H9 (cell line): ENCODE data around the gene ACAP3. TPM values are rescaled to one million over a fixed set of nuclear protein-coding genes. Genes with fewer than 3 reads are reported as not detected.

ENCODE experiments used
- DNase-seq: peaks from one replicate; pipeline ENCODE4 v3.0.0-alpha.2; 2017
- H2AFZ ChIP-seq: one replicate; pipeline ENCODE4 v1.6.1; 2013; ENCODE audit warnings: mild to moderate bottlenecking, low read length, control low read depth, moderate library complexity
- H2AK5ac ChIP-seq: 2 replicates; pipeline ENCODE4 v1.6.1; 2013; ENCODE audit warnings: low read length, control low read depth, mixed read lengths; ENCODE audit not compliant: insufficient read length
- H2BK120ac ChIP-seq: one replicate; pipeline ENCODE4 v1.6.1; 2013; ENCODE audit warnings: low read depth, mild to moderate bottlenecking, low read length, control low read depth, inconsistent platforms; ENCODE audit not compliant: poor library complexity, severe bottlenecking
- H2BK12ac ChIP-seq: 2 replicates; pipeline ENCODE4 v1.6.1; 2013; ENCODE audit warnings: low read length, control low read depth, mixed read lengths, low read depth; ENCODE audit not compliant: insufficient read length
- H2BK15ac ChIP-seq: 2 replicates; pipeline ENCODE4 v1.6.1; 2013; ENCODE audit warnings: low read depth, low read length, control low read depth
- H2BK20ac ChIP-seq: one replicate; pipeline ENCODE4 v1.6.1; 2013; ENCODE audit warnings: low read depth, mild to moderate bottlenecking, low read length, control low read depth, inconsistent platforms; ENCODE audit not compliant: poor library complexity, severe bottlenecking
- H2BK5ac ChIP-seq: 2 replicates; pipeline ENCODE4 v1.6.1; 2013; ENCODE audit warnings: low read length, control low read depth, mixed read lengths; ENCODE audit not compliant: insufficient read length
- H3K14ac ChIP-seq: 2 replicates; pipeline ENCODE4 v1.6.1; 2013; ENCODE audit warnings: low read length, control low read depth; ENCODE audit not compliant: insufficient read depth
- H3K18ac ChIP-seq: 2 replicates; pipeline ENCODE4 v1.6.1; 2013; ENCODE audit warnings: low read depth, mild to moderate bottlenecking, mixed read lengths, low read length, control low read depth; ENCODE audit not compliant: insufficient read length
- H3K23ac ChIP-seq: 2 replicates; pipeline ENCODE4 v1.6.1; 2013; ENCODE audit warnings: low read length, control low read depth, mixed read lengths, low read depth; ENCODE audit not compliant: insufficient read length
- H3K23me2 ChIP-seq: 2 replicates; pipeline ENCODE4 v1.6.1; 2013; ENCODE audit warnings: low read depth, mild to moderate bottlenecking, mixed read lengths, low read length, control low read depth; ENCODE audit not compliant: insufficient read length, poor library complexity, severe bottlenecking
- H3K27ac ChIP-seq: 2 replicates; pipeline ENCODE4 v1.5.1; 2013; ENCODE audit warnings: low read length, control low read depth, mixed read lengths, low read depth; ENCODE audit not compliant: insufficient read length
- H3K27me3 ChIP-seq: 2 replicates; pipeline ENCODE4 v1.6.1; 2013; ENCODE audit warnings: low read length, control low read depth, inconsistent platforms; ENCODE audit not compliant: insufficient read depth
- H3K4ac ChIP-seq: 2 replicates; pipeline ENCODE4 v1.6.1; 2013; ENCODE audit warnings: low read depth, mild to moderate bottlenecking, control low read depth, inconsistent platforms, low read length, moderate library complexity
- H3K4me1 ChIP-seq: 2 replicates; pipeline ENCODE4 v1.6.1; 2013; ENCODE audit warnings: low read length, control low read depth, inconsistent platforms; ENCODE audit not compliant: insufficient read depth
- H3K4me2 ChIP-seq: 2 replicates; pipeline ENCODE4 v1.6.1; 2013; ENCODE audit warnings: low read length, control low read depth, mixed read lengths; ENCODE audit not compliant: insufficient read length, insufficient read depth
- H3K56ac ChIP-seq: 2 replicates; pipeline ENCODE4 v1.6.1; 2013; ENCODE audit warnings: low read depth, mild to moderate bottlenecking, mixed read lengths, low read length, control low read depth; ENCODE audit not compliant: insufficient read length
- H3K79me1 ChIP-seq: 2 replicates; pipeline ENCODE4 v1.6.1; 2013; ENCODE audit warnings: low read depth, mild to moderate bottlenecking, moderate library complexity, low read length, control low read depth, inconsistent platforms; ENCODE audit not compliant: insufficient read depth, poor library complexity, severe bottlenecking
- H3K79me2 ChIP-seq: 2 replicates; pipeline ENCODE4 v1.6.1; 2013; ENCODE audit warnings: low read length, control low read depth, inconsistent platforms; ENCODE audit not compliant: insufficient read depth
- H3K9ac ChIP-seq: 2 replicates; pipeline ENCODE4 v1.6.1; 2013; ENCODE audit warnings: low read length, control low read depth, mixed read lengths; ENCODE audit not compliant: insufficient read length; ENCODE audit errors: extremely low read depth
- H3K9me3 ChIP-seq: one replicate; pipeline ENCODE4 v1.6.1; 2013; ENCODE audit warnings: low read depth, low read length, inconsistent platforms; ENCODE audit not compliant: control insufficient read depth
- H3T11ph ChIP-seq: one replicate; pipeline ENCODE4 v1.6.1; 2013; ENCODE audit warnings: mild to moderate bottlenecking, low read length, control low read depth, inconsistent platforms
- H4K20me1 ChIP-seq: one replicate; pipeline ENCODE4 v1.6.1; 2013; ENCODE audit not compliant: control insufficient read depth, insufficient read length, insufficient read depth
- H4K5ac ChIP-seq: 2 replicates; pipeline ENCODE4 v1.6.1; 2013; ENCODE audit warnings: low read depth, mild to moderate bottlenecking, mixed read lengths, low read length, control low read depth; ENCODE audit not compliant: insufficient read length
- H4K8ac ChIP-seq: replicated peaks from 2 replicates; pipeline ENCODE4 v1.6.1; 2013; ENCODE audit warnings: low read length, control low read depth, mixed read lengths, low read depth; ENCODE audit not compliant: insufficient read length
- H4K91ac ChIP-seq: 2 replicates; pipeline ENCODE4 v1.6.1; 2013; ENCODE audit warnings: low read depth, mild to moderate bottlenecking, moderate library complexity, mixed read lengths, low read length, control low read depth; ENCODE audit not compliant: insufficient read length
- H3K27ac Mint-ChIP-seq, 3 experiments: 2 replicates in 2 of 3; 3 replicates in 1 of 3; pipeline ENCODE4 v1.8.0; 2020 to 2021; ENCODE audit warnings: mixed read lengths in 3 of 3, mild to moderate bottlenecking in 1 of 3, moderate library complexity in 1 of 3
- H3K27me3 Mint-ChIP-seq: 2 replicates; pipeline ENCODE4 v1.8.0; 2021; ENCODE audit warnings: low read depth, mild to moderate bottlenecking, moderate library complexity, mixed read lengths
- H3K36me3 Mint-ChIP-seq, 3 experiments: 2 replicates in 2 of 3; 3 replicates in 1 of 3; pipeline ENCODE4 v1.8.0; 2020 to 2021; ENCODE audit warnings: low read depth in 3 of 3, mixed read lengths in 3 of 3; ENCODE audit not compliant: insufficient read depth in 1 of 3
- H3K4me1 Mint-ChIP-seq, 2 experiments: 2 replicates each; pipeline ENCODE4 v1.8.0; 2020; ENCODE audit warnings: mixed read lengths in 2 of 2
- H3K4me3 Mint-ChIP-seq, 2 experiments: 2 replicates in 1 of 2; 3 replicates in 1 of 2; pipeline ENCODE4 v1.8.0; 2020 to 2021; ENCODE audit warnings: mild to moderate bottlenecking in 2 of 2, mixed read lengths in 2 of 2, moderate library complexity in 1 of 2
- H3K9me3 Mint-ChIP-seq, 2 experiments: 2 replicates in 1 of 2; 3 replicates in 1 of 2; pipeline ENCODE4 v1.8.0; 2020; ENCODE audit warnings: mild to moderate bottlenecking in 2 of 2, mixed read lengths in 2 of 2, moderate library complexity in 1 of 2
- WGBS: extraction: QIAGEN DNeasy Blood & Tissue Kit; methylation state at CpG from one replicate; pipeline ENCODE4 v1.1.7; 2013; ENCODE audit warnings: missing lambda C conversion rate, low lambda C conversion rate, mixed read lengths; ENCODE audit not compliant: insufficient read length; ENCODE audit errors: extremely low coverage; 5-methylcytosine and 5-hydroxymethylcytosine counted together
- total RNA-seq: library from RNA; stranded (reverse); gene quantifications from 2 replicates; pipeline ENCODE4 v1.2.1, GENCODE V29; 2021
- TF ChIP-seq, protein P1 (sequence below): fragments of 200-600 bp; sonication (generic); conservative IDR thresholded peaks from 3 replicates; pipeline ENCODE4 v1.8.0; 2021; ENCODE audit warnings: antibody characterized with exemption, mild to moderate bottlenecking

ACAP3 gene
- total RNA-seq, 1 experiment from 2014 or later = 41.4 TPM

- H3K56ac ChIP-seq = no peak overlapping the region
- H2AFZ ChIP-seq = no peak overlapping the region
- no peak overlapping the region for H3K18ac ChIP-seq
- H2BK20ac ChIP-seq = no peak overlapping the region
- TF ChIP-seq, protein P1, sequence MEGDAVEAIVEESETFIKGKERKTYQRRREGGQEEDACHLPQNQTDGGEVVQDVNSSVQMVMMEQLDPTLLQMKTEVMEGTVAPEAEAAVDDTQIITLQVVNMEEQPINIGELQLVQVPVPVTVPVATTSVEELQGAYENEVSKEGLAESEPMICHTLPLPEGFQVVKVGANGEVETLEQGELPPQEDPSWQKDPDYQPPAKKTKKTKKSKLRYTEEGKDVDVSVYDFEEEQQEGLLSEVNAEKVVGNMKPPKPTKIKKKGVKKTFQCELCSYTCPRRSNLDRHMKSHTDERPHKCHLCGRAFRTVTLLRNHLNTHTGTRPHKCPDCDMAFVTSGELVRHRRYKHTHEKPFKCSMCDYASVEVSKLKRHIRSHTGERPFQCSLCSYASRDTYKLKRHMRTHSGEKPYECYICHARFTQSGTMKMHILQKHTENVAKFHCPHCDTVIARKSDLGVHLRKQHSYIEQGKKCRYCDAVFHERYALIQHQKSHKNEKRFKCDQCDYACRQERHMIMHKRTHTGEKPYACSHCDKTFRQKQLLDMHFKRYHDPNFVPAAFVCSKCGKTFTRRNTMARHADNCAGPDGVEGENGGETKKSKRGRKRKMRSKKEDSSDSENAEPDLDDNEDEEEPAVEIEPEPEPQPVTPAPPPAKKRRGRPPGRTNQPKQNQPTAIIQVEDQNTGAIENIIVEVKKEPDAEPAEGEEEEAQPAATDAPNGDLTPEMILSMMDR = no peak
- no peak overlapping the region for H3K4me2 ChIP-seq
- H3K79me2 ChIP-seq = no peaks in the 10 kb centered on the region
- no peak overlapping the region for H4K8ac ChIP-seq
- H2BK12ac ChIP-seq = no peak overlapping the region
- Mint-ChIP-seq H3K4me1 (peaks cover 16 to 27% of the 10 kb centered on the region in 2 experiments), H3K4me3 (no peak overlapping the region), H3K27ac (0 out of 7 replicates have a peak overlapping the region, but pooled peaks of 1 of the 3 experiments have one; percentile 81), H3K9me3 (no peaks in the 10 kb centered on the region; a peak in 2 of 5 replicates), H3K36me3 (peaks cover 27 to 77% (median 63%) of the 10 kb centered on the region in 3 experiments; a peak in 6 of 7 replicates), H3K27me3 (peaks cover 3% of the 10 kb centered on the region; the same call in 1 of the 2 replicates)
- H3K23ac ChIP-seq = no peak overlapping the region
- H3K14ac ChIP-seq = no peak overlapping the region
- H3T11ph ChIP-seq = no peak overlapping the region
- no peak overlapping the region for H2BK5ac ChIP-seq
- DNase-seq = no peak
- no peak overlapping the region for H4K91ac ChIP-seq
- H2AK5ac ChIP-seq = no peak overlapping the region
- no peak overlapping the region for H2BK15ac ChIP-seq
- no peaks in the 10 kb centered on the region for H3K23me2 ChIP-seq
- no peaks in the 10 kb centered on the region for H3K4me1 ChIP-seq
- no peaks in the 10 kb centered on the region for H3K27me3 ChIP-seq
- no peak overlapping the region for H2BK120ac ChIP-seq
- H3K9me3 ChIP-seq = no peaks in the 10 kb centered on the region
- H3K9ac ChIP-seq = no peak overlapping the region
- H3K27ac ChIP-seq = no peak overlapping the region
- no peak overlapping the region for H4K5ac ChIP-seq
- no peak overlapping the region for H3K4ac ChIP-seq
- H4K20me1 ChIP-seq = no peaks in the 10 kb centered on the region
- WGBS = no CpG with 5 or more reads among the region's 10 CpGs
- no peaks in the 10 kb centered on the region for H3K79me1 ChIP-seq
These were observed 52.1 kb downstream of the ACAP3 start for GRCh38 chr1:1255611-1256010.
